HepG2 (cell line): ENCODE measurements around the gene GNA15. TPM values are rescaled to one million over a fixed set of nuclear protein-coding genes. Genes with fewer than 3 reads are reported as not detected.

Experiments used
- ATAC-seq: fragments of 200-7000 bp; cut with Tn5 transposase; 3 replicates; pipeline ENCODE4 v1.9.1; 2020; ENCODE audit warnings: mild to moderate bottlenecking, moderate library complexity
- BruUV-seq: library from RNA; stranded (reverse); fragments of 400-500 nt; replicated peaks from 2 replicates; lab custom pipeline; 2021; lab: Mats Ljungman, UMichigan
- CTCF ChIA-PET: fragments of 300-600 bp; formaldehyde crosslinking; extraction: SDS; loops from one replicate; lab custom pipeline; 2021; ENCODE audit warnings: low total read pairs, inconsistent platforms, low intra/inter-chr PET ratio; lab: Yijun Ruan, JAX
- POLR2A ChIA-PET: fragments of 350-600 bp; sonication (Branson Sonifier 250); formaldehyde crosslinking; loops from one replicate; lab custom pipeline; 2020; ENCODE audit warnings: antibody characterized with exemption, inconsistent platforms; lab: Yijun Ruan, JAX
- DNase-seq: peaks from one replicate; pipeline ENCODE4 v3.0.0-alpha.2; 2015; ENCODE audit warnings: low spot score
- FAIRE-seq: peaks from 3 replicates; lab custom pipeline; 2011; peaks lifted over from hg19 to GRCh38; lab: Jason Lieb, UNC
- H2AFZ ChIP-seq: one replicate; pipeline ENCODE4 v1.6.1; 2011; ENCODE audit warnings: low read length, inconsistent platforms
- H3K27ac ChIP-seq: fragments of 300-600 bp; 3 replicates; pipeline ENCODE4 v1.8.0; 2011; ENCODE audit warnings: mixed run types, mild to moderate bottlenecking, mixed read lengths, low read length, inconsistent platforms; ENCODE audit not compliant: insufficient read depth; ENCODE audit errors: extremely low read length
- H3K27me3 ChIP-seq, 2 experiments: fragments of 200-600 bp in 1 of 2; 2 replicates in 1 of 2; 3 replicates in 1 of 2; pipeline versions ENCODE4 v1.6.0 to v1.8.0; 2011; ENCODE audit warnings: low read length in 2 of 2, mild to moderate bottlenecking in 2 of 2, moderate library complexity in 2 of 2, inconsistent platforms in 1 of 2; ENCODE audit not compliant: insufficient read depth in 2 of 2, control insufficient read depth in 1 of 2
- H3K36me3 ChIP-seq, 2 experiments: fragments of 200-600 bp in 1 of 2; replicated peaks in 1 of 2; 2 replicates in 1 of 2; 3 replicates in 1 of 2; pipeline versions ENCODE4 v1.5.1 to v1.8.0; 2011; ENCODE audit warnings: low read length in 2 of 2, inconsistent platforms in 1 of 2; ENCODE audit not compliant: insufficient read depth in 2 of 2, control insufficient read depth in 1 of 2
- H3K4me1 ChIP-seq: 2 replicates; pipeline ENCODE4 v1.5.1; 2012; ENCODE audit warnings: low read length, inconsistent platforms; ENCODE audit not compliant: insufficient read depth
- H3K4me2 ChIP-seq: 2 replicates; pipeline ENCODE4 v1.6.0; 2011; ENCODE audit warnings: low read depth, low read length, inconsistent platforms
- H3K4me3 ChIP-seq, 3 experiments: fragments of 200-600 bp in 1 of 3; sonication (generic), shearing (Covaris generic) in 1 of 3; replicated peaks in 1 of 3; 2 replicates each; pipeline ENCODE4 v1.5.1; 2011 to 2016; ENCODE audit warnings: low read length in 3 of 3, inconsistent platforms in 2 of 3, low read depth in 2 of 3, mild to moderate bottlenecking in 2 of 3, control low read depth in 1 of 3, mixed read lengths in 1 of 3; ENCODE audit not compliant: insufficient read depth in 1 of 3
- H3K79me2 ChIP-seq: one replicate; pipeline ENCODE4 v1.6.1; 2011; ENCODE audit warnings: low read length, inconsistent platforms; ENCODE audit not compliant: insufficient read depth
- H3K9ac ChIP-seq: 2 replicates; pipeline ENCODE4 v1.6.0; 2011; ENCODE audit warnings: mild to moderate bottlenecking, low read depth, low read length, inconsistent platforms; ENCODE audit not compliant: insufficient read depth
- H3K9me3 ChIP-seq: 2 replicates; pipeline ENCODE4 v1.5.1; 2012; ENCODE audit warnings: mild to moderate bottlenecking, low read length
- H4K20me1 ChIP-seq: 2 replicates; pipeline ENCODE4 v1.6.0; 2011; ENCODE audit warnings: inconsistent platforms, mild to moderate bottlenecking, low read length, moderate library complexity; ENCODE audit not compliant: insufficient read depth
- AGO2 ChIP-seq: fragments of 200-400 bp; formaldehyde crosslinking; optimal IDR thresholded peaks from 2 replicates; pipeline ENCODE3; 2017; ENCODE audit warnings: mild to moderate bottlenecking, low read depth, low read length, moderate library complexity
- GATAD1 ChIP-seq: IDR thresholded peaks from 2 replicates; pipeline ENCODE4 v1.6.1; 2016; ENCODE audit warnings: missing genetic modification reagents, missing compliant biosample characterization
- HNRNPL ChIP-seq: fragments of 200-400 bp; formaldehyde crosslinking; IDR thresholded peaks from 2 replicates; pipeline ENCODE4 v1.6.1; 2017; ENCODE audit warnings: mild to moderate bottlenecking, low read depth, low read length
- IRX3 ChIP-seq: sonication (generic); formaldehyde crosslinking; IDR thresholded peaks from 2 replicates; pipeline ENCODE4 v1.8.1; 2023; ENCODE audit warnings: mild to moderate bottlenecking, low read depth, missing genetic modification reagents, borderline replicate concordance
- NCOR1 ChIP-seq: fragments of 200-600 bp; sonication (generic); IDR thresholded peaks from 2 replicates; pipeline ENCODE4 v1.7.0; 2017; ENCODE audit warnings: antibody characterized with exemption, low read length, borderline replicate concordance
- RAD21 ChIP-seq: fragments of 450-650 bp; formaldehyde crosslinking; IDR thresholded peaks from 2 replicates; pipeline ENCODE4 v1.5.0; 2020; ENCODE audit warnings: mild to moderate bottlenecking
- SALL1 ChIP-seq: sonication (generic); formaldehyde crosslinking; IDR thresholded peaks from 2 replicates; pipeline ENCODE4 v1.8.0; 2022; ENCODE audit warnings: mild to moderate bottlenecking, missing genetic modification reagents
- TBP ChIP-seq: sonication (generic); formaldehyde crosslinking; IDR thresholded peaks from 2 replicates; pipeline ENCODE4 v1.5.0; 2020; ENCODE audit warnings: missing genetic modification reagents
- TP53 ChIP-seq: sonication (generic); formaldehyde crosslinking; conservative IDR thresholded peaks from 2 replicates; pipeline ENCODE4 v1.4.0; 2020; ENCODE audit warnings: missing genetic modification reagents
- ZMYM3 ChIP-seq: sonication (generic); formaldehyde crosslinking; IDR thresholded peaks from 2 replicates; pipeline ENCODE4 v1.5.1; 2020; ENCODE audit warnings: mild to moderate bottlenecking, missing genetic modification reagents
- ZNF335 ChIP-seq: sonication (generic); formaldehyde crosslinking; IDR thresholded peaks from 2 replicates; pipeline ENCODE4 v1.4.0; 2020; ENCODE audit warnings: missing genetic modification reagents
- ZNF441 ChIP-seq: sonication (generic); formaldehyde crosslinking; IDR thresholded peaks from 2 replicates; pipeline ENCODE4 v1.7.0; 2021; ENCODE audit warnings: missing genetic modification reagents, borderline replicate concordance
- ZNF501 ChIP-seq: sonication (generic); formaldehyde crosslinking; IDR thresholded peaks from 2 replicates; pipeline ENCODE4 v1.5.1; 2020; ENCODE audit warnings: mild to moderate bottlenecking, moderate library complexity, missing genetic modification reagents
- ZNF569 ChIP-seq: sonication (generic); formaldehyde crosslinking; IDR thresholded peaks from 2 replicates; pipeline ENCODE4 v1.5.0; 2020; ENCODE audit warnings: mild to moderate bottlenecking, missing genetic modification reagents, moderate library complexity, borderline replicate concordance
- ZNF883 ChIP-seq: sonication (generic); formaldehyde crosslinking; IDR thresholded peaks from 2 replicates; pipeline ENCODE4 v1.5.1; 2020; ENCODE audit warnings: mild to moderate bottlenecking, missing genetic modification reagents; ENCODE audit errors: not compliant biosample characterization
- ZSCAN30 ChIP-seq: sonication (generic); formaldehyde crosslinking; IDR thresholded peaks from 2 replicates; pipeline ENCODE4 v1.5.0; 2020; ENCODE audit warnings: mild to moderate bottlenecking, missing genetic modification reagents
- WGBS: methylation state at CpG from one replicate; pipeline ENCODE4 v1.1.6; 2017; ENCODE audit warnings: low lambda C conversion rate; 5-methylcytosine and 5-hydroxymethylcytosine counted together
- in situ Hi-C: cut with HindIII; loops from 2 replicates; pipeline ENCODE4 v1.10.0; 2017; ENCODE audit warnings: low pct_unique_long_range_greater_than_20kb; ENCODE audit not compliant: extremely low pct_ligation_motif_present
- intact Hi-C: fragments of 100-400 bp; cut with micrococcal nuclease; formaldehyde crosslinking; loops from one replicate; pipeline ENCODE4 v1.10.0; 2022; ENCODE audit not compliant: unreplicated experiment
- polyA plus RNA-seq, 8 experiments: library from polyadenylated mRNA; depleted of rRNA in 3 of 8; stranded (reverse) in 7 of 8; unstranded in 1 of 8; fragments of >200 nt; fragmentation: Illumina TruSeq in 4 of 8; extraction: Trizol in 4 of 8; gene quantifications; 2 replicates each; pipeline versions ENCODE4 v1.2.1 to v1.2.3, GENCODE V29; 2011 to 2016; ENCODE audit warnings: low read depth in 4 of 8, missing spikeins in 1 of 8, mixed read lengths in 1 of 8; ENCODE audit not compliant: insufficient read depth in 1 of 8
- total RNA-seq, 5 experiments: library from RNA; depleted of rRNA; stranded (reverse); fragments of >200 nt; fragmentation: Illumina TruSeq; extraction: Trizol; gene quantifications; 2 replicates each; pipeline ENCODE4 v1.2.3, GENCODE V29; 2016; ENCODE audit warnings: low read depth in 1 of 5
- TF ChIP-seq, protein P1 (sequence below): IDR thresholded peaks from 2 replicates; pipeline ENCODE4 v1.6.1; 2016; ENCODE audit warnings: mild to moderate bottlenecking
- TF ChIP-seq, protein P2 (sequence below): IDR thresholded peaks from 2 replicates; pipeline ENCODE4 v1.6.1; 2016; ENCODE audit warnings: low read depth
- TF ChIP-seq, protein P3 (sequence below): sonication (generic); formaldehyde crosslinking; IDR thresholded peaks from 2 replicates; pipeline ENCODE4 v1.5.0; 2020; ENCODE audit warnings: mild to moderate bottlenecking, missing genetic modification reagents

GNA15 gene
- total and polyA plus RNA-seq, 2 of the 13 experiments (the other 11 are each of a cell fraction or from before 2014, with no cell fraction given): not detected

DNA sequence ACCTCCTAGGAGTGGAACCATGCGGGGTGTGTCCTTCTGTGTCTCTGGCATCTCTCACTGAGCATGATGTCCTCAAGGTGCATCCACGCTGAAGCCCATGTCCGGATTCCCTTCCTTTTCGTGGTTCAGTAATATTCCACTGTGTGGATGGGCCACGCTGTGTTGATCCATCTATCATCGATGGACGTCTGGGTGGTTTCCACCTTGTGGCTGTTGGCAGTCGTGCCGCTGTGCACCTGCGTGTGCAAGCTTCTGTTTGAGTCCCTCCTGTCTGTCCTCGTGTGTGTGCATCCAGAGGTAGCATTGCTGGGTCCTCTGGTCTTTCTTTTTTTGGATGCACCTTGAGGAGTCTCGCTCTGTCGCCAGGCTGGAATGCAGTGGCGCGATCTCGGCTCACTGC lies 11.2 kb upstream of the GNA15 start (continued):
- TF ChIP-seq, protein P1, sequence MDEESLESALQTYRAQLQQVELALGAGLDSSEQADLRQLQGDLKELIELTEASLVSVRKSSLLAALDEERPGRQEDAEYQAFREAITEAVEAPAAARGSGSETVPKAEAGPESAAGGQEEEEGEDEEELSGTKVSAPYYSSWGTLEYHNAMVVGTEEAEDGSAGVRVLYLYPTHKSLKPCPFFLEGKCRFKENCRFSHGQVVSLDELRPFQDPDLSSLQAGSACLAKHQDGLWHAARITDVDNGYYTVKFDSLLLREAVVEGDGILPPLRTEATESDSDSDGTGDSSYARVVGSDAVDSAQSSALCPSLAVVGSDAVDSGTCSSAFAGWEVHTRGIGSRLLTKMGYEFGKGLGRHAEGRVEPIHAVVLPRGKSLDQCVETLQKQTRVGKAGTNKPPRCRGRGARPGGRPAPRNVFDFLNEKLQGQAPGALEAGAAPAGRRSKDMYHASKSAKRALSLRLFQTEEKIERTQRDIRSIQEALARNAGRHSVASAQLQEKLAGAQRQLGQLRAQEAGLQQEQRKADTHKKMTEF: no peak
- TF ChIP-seq ZSCAN30: no peak
- TF ChIP-seq TBP (CRISPR knock-in tag): no peak
- TF ChIP-seq IRX3 (CRISPR knock-in tag): no peak

DNA sequence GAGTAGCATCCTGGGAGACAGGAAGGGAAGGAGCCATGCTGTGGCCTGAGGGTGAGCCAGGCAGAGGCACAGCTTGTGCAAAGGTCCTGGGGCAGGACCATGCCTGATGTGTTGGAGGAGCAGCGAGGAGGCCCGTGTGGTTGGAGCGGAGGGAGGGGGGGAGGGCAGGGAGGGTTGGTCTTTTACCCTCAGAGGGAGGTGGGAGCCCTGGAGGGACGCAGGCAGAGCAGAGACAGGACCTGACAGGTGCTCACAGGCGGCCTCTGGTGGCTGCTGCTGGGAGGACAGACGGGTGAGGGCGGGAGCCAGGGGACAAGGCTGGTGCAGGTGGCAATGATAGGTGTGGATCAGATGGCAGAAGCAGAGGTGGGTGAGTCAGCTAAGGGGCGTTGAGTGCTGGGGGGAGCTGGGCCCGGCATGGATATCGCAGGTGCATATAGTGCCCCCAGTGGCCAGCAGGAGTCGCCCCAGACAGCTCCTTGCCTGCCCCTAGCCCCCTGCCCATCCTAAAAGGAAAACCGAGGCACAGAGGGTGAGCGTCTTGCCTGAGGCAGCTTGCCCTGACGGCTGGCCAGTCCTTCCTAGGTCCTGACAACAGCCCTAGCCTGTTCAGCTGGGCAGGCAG lies 9.8 kb upstream of the GNA15 start:
- H3K27ac ChIP-seq: no peak overlapping the region
- no peaks in the 10 kb centered on the region for H3K4me1 ChIP-seq
- intact Hi-C loops (loop anchor here (1.0 kb wide), 1 partner anchor 164 kb away; no protein-coding TSS in a partner anchor), in situ Hi-C loops (loop anchor here (10.0 kb wide), 1 partner anchor 51 kb away; no protein-coding TSS in a partner anchor)
- ChIA-PET POLR2A (no interaction called here), CTCF (interaction anchor here (0.6 to 2.3 kb wide), 5 partner anchors 37 to 175 kb away, joined by 3 to 15 read pairs (median 3); no protein-coding TSS in a partner anchor)
- H4K20me1 ChIP-seq: no peaks in the 10 kb centered on the region
- H2AFZ ChIP-seq: no peak overlapping the region
- no peak overlapping the region for H3K9ac ChIP-seq
- ATAC-seq: peak; percentile 86
- H3K79me2 ChIP-seq: no peaks in the 10 kb centered on the region
- BruUV-seq: no TSS peak
- no peak overlapping the region for H3K4me3 ChIP-seq
- 7% methylated on average over 10 of the region's 14 CpGs for WGBS
- no peaks in the 10 kb centered on the region for H3K36me3 ChIP-seq
- FAIRE-seq: no peak
- no peaks in the 10 kb centered on the region for H3K9me3 ChIP-seq
- DNase-seq: peak; percentile 43
- no peak overlapping the region for H3K4me2 ChIP-seq
- no peaks in the 10 kb centered on the region for H3K27me3 ChIP-seq
- TF ChIP-seq ZNF335 (CRISPR knock-in tag) (no peak), ZNF569 (no peak), HNRNPL (0 out of 2 replicates have a peak, but pooled peaks have one; percentile 44), ZNF883 (CRISPR knock-in tag) (no peak), TP53 (CRISPR knock-in tag) (no peak), NCOR1 (no peak), SALL1 (CRISPR knock-in tag) (peak; percentile 51; the same call in 1 of the 2 replicates), GATAD1 (no peak), AGO2 (no peak), ZNF441 (CRISPR knock-in tag) (no peak), ZNF501 (CRISPR knock-in tag) (no peak), ZMYM3 (CRISPR knock-in tag) (peak; percentile 81), RAD21 (CRISPR knock-in tag) (peak; percentile 33; the same call in 1 of the 2 replicates)
- TF ChIP-seq, protein P2, sequence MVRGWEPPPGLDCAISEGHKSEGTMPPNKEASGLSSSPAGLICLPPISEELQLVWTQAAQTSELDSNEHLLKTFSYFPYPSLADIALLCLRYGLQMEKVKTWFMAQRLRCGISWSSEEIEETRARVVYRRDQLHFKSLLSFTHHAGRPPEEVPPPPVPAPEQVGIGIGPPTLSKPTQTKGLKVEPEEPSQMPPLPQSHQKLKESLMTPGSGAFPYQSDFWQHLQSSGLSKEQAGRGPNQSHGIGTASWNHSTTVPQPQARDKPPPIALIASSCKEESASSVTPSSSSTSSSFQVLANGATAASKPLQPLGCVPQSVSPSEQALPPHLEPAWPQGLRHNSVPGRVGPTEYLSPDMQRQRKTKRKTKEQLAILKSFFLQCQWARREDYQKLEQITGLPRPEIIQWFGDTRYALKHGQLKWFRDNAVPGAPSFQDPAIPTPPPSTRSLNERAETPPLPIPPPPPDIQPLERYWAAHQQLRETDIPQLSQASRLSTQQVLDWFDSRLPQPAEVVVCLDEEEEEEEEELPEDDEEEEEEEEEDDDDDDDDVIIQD (CRISPR knock-in tag): no peak
- TF ChIP-seq, protein P3, sequence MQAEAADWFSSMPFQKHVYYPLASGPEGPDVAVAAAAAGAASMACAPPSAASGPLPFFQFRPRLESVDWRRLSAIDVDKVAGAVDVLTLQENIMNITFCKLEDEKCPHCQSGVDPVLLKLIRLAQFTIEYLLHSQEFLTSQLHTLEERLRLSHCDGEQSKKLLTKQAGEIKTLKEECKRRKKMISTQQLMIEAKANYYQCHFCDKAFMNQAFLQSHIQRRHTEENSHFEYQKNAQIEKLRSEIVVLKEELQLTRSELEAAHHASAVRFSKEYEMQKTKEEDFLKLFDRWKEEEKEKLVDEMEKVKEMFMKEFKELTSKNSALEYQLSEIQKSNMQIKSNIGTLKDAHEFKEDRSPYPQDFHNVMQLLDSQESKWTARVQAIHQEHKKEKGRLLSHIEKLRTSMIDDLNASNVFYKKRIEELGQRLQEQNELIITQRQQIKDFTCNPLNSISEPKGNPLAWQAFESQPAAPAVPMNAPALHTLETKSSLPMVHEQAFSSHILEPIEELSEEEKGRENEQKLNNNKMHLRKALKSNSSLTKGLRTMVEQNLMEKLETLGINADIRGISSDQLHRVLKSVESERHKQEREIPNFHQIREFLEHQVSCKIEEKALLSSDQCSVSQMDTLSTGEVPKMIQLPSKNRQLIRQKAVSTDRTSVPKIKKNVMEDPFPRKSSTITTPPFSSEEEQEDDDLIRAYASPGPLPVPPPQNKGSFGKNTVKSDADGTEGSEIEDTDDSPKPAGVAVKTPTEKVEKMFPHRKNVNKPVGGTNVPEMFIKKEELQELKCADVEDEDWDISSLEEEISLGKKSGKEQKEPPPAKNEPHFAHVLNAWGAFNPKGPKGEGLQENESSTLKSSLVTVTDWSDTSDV (CRISPR knock-in tag): no peak
